Superior temporal gyrus (tissue), 1 donor: ENCODE data around the gene ZRANB1.
"Not testable (repeated sequence)": the region's sequence is repeated elsewhere in the genome, so short reads cannot be mapped to it uniquely, and the experiment has no call there.

Experiments used
- DNase-seq: peaks from one replicate; pipeline ENCODE4 v3.0.0-alpha.2; 2016; ENCODE audit errors: extremely low spot score

ZRANB1 gene

DNA sequence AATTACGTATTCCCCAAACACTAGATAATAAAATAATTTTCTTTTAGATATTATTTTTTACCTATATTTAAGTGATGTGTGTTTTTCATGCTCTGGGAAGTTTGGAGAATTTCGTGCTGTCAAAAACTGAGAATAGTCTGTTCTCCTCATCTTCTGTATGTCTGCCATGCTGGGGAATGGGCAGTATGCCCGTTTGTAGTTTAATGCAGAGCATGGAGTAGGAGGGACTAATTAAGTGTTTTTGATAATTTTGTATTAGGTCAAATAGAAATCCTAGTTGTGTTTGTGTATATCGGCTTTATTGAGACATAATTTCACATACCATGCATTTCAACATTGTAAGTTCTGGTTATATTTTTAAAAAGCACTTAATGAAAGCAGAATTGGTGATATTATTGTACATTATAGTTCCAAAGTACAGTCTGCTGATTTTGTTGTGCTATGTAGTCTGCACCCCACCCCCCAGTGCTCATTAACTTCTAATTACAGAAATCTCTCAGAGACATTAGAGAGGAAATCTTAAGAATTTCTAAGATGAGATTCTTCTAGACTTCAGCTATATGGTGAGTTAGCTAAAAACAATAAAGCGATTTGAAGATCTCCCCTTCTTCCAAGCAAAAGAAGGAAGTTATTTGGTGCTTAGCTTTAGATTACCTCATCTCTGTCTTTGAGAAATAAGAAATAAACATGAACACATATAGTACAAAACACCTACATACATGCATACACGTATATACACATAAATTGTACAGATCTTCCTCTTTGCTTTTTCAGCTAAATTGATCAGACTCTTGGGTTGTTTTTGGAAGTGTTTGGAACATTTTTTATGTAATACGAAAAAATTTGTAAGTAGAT lies 22.2 kb downstream of the ZRANB1 start:
- no peak for DNase-seq

DNA sequence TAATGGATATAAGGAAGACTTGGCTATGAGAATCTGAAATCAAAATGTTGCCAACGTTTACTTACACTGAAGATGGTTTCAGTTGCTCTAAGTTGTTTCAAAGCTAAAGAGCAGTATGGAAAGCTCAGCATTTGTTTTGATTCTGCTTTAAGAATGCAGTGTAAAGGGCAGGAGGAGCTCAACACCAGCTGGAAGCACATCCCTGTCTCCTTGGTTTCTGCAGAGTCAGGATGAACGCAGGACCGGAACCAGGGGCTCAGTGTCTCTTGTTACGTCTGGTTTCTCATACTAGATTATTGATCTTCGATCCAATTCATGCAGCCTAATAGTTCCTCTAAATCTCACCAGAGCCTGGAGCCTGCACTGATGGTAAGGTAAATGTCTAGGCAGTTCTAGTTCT lies 24.1 kb downstream of the ZRANB1 start:
- no peak for DNase-seq

DNA sequence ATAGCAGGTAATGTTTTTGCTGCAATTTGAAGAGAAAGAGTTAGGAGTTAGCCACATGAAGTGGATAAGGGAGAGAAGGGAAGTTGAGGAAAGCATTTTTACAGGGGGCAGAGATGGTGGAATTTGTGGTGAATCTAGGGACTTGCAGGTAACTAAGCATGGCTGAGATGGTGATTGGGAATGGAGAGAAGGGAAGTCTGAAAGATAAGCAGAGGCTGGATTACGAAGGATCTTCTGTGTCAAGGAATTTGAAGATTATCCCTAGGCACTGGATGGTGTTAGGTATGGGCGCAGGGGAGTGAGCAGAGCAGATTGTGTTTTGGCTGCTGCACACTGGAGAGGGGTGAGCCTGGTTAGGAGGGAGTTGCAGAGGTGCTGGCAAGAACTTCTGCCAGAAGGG lies 25.3 kb downstream of the ZRANB1 start:
- DNase-seq: no peak

DNA sequence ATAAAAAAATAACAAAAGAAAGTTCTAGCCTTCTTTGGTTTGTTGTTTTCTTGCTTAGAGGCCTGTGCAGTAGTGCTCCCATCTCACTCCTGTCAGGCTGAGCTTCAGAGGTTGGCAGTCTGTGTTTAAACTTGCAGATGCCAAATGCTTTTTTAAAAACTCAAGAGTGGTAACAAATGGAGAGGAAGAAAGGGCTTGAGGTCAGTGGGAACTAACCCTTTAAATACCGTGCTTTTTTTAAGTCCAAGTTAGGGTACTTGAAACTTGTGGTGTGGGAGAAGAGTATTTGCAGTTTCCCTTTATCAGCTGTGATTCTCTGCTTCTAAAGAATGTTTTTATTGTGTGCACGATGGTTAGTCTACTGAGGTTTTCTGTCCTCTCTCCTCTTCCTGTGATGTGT lies 29.4 kb downstream of the ZRANB1 start:
- DNase-seq: peak; percentile 38

DNA sequence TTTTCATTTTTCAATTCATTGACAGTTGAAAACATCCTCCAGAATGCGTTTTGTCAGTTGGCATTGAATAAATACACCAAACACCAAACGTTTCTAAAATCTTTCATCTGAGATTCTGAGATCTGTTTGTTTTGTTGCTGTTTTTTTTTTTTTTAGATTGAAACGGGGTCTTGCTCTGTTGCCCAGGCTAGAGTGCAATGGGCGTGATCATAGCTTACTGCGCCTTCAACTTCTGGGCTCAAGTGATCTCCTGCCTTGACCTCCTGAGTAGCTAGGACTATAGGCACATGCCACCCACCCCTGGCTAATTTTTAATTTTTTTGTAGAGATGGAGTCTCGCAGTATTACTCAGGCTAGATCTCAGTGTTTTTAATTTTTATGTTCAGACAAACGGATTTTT lies 30.7 kb downstream of the ZRANB1 start:
- DNase-seq: no peak

DNA sequence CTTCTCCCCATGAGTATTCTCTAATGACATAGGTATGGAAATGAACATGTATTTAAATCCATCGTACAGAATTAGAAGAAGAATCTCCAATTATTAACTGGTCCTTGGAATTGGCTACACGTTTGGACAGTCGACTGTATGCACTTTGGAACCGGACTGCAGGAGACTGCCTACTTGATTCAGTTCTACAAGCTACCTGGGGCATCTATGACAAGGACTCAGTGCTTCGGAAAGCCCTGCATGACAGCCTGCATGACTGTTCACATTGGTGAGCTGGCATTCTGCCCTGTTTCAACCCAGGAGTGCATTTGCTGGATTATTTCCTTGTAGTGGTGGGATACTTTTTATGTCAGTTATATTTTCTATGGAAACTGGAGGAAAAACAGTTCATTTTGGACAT lies 32.2 kb downstream of the ZRANB1 start:
- DNase-seq: no peak

DNA sequence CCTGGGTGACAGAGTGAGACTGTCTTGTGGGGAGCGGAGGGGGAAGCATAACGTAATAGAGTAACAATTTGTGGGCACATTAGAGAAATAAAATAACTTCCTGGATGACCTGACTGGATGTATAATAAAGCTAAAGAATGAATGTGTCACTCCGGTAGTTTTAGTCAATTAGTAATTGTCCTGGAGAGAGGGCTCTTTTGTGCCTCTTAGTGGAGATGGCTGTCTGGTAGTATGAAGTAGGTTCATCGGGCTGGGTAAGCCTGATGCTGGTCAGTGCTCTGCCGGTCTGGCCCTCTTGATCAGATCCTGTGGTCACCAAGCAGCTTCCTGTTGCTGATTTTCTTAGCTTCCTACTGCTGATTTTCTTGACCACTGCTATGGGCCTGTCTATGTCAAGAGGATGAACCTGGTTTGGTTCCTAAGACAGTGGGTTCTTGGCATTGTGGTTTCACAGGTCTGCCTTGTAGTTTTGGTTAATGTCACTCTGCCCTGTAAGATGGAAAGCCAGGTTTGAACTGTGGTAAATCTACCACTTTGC lies 34.1 kb downstream of the ZRANB1 start:
- no peak for DNase-seq

DNA sequence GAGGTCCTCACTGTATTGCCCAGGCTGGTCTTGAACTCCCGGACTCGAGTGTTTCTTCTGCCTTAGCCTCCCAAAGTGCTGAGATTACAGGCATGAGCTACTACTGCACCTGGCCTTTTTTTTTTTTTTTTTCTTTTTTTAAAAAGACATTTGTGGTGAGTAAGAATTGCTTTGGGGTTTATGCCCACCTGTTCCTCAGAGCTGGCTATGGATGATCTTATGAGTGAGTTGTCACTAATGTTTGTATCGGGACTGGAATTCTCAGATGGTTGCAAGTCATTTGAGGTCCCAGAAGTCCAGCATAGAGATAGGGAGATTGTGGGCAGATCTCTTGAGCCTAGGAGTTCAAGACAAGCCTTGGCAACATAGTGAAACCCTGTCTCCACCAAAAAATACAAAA lies 35.2 kb downstream of the ZRANB1 start:
- no peak for DNase-seq

DNA sequence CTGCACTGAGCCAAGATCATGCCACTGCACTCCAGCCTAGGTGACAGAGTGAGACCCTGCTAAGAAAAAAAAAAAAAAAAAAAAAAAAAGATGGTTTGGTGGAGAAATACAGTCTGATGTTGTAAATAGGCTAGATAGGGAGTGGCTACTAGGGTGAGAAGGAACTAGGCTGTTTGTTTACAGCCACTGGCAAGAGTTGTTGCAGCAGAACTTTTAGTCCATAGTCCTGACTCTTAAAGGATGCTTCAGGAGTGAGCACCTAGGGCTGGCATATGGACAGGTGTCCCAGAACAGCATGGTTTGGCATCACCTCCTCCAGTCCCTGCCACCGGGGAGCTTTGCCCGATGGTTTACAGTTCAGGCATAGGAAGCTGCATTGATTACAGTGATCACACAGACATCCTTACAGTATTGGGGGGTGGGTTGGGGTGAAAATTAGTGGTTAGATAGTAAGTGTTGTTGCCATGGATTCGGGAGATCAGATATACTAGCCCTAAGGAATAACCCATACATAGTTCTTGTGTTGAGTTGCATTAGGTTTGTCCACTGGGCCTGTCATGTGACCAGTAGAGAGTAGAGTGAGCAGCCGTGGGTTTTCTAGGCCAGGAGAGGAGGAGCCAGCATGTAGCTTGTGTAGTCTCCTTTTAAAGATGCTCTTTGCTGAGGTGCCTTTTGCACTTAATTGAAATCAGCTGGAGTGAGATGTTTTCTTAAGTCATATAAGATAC lies 35.9 kb downstream of the ZRANB1 start:
- peak; percentile 38 for DNase-seq

DNA sequence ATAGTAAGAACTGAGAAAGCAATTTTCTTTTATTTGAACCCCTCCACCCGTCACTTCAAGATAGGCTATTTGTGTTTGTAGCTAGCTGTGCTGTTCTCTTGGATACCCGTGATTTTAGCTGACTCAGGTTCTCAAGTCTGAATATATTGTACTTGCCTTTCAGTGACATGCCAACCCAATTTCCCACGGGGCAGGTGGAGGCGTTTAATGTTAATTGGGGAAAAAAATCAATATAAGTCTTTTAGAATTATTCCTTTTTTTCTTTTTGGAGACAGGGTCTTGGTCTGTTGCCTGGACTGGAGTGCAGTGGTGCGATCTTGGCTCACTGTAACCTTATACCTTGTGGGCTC lies 36.4 kb downstream of the ZRANB1 start:
- DNase-seq: no peak

DNA sequence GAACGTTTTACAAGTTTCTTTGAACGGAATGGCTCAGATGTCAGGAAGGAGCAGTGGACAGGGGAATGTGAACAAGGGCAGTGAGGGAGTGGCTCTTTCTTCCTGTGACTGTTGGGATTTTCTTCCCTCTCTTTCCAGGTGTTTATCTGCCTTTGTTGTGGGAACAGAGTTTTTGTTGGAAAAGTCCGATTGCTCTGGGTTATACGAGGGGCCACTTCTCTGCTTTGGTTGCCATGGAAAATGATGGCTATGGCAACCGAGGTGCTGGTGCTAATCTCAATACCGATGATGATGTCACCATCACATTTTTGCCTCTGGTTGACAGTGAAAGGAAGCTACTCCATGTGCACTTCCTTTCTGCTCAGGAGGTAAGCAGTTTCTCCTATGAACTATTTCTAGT lies 41.4 kb downstream of the ZRANB1 start:
- DNase-seq: no peak

DNA sequence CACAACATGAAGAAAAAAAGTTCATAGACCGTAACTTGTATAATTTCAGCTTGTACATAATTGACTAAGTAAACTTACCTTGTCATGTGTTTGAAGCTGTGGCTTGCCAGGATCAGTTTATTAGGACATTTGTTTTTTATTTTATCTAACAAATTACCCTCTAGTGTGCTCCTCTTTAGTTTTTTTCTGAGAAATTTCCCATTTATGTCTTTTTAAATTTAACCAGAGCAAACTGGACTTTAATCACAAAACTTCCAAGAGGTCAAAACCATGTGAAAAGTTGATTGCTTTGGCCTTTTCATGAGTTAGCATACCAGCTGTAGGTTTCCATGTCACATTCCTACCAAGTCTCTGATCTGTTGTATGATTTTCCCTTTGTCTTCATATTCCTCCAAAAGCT lies 42.5 kb downstream of the ZRANB1 start:
- DNase-seq: no peak

DNA sequence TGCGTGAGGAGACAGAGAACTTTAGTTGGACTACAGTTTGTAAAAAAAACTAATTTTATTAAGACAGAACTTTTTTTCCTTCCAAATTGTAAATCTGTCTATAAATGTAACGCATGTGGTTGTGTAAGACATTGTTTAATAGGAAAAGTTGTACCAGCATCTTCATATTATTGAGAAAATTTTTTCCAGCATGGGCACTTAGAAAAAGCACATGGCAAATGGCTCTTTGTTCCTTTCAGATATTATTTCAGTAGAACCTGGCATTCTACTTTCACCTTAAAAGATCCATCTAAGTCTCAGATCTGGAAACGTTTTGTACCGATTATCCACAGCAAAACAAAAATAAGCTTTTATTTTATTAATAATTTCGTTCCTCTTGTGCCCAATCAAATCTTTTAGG lies 43.2 kb downstream of the ZRANB1 start:
- no peak for DNase-seq

DNA sequence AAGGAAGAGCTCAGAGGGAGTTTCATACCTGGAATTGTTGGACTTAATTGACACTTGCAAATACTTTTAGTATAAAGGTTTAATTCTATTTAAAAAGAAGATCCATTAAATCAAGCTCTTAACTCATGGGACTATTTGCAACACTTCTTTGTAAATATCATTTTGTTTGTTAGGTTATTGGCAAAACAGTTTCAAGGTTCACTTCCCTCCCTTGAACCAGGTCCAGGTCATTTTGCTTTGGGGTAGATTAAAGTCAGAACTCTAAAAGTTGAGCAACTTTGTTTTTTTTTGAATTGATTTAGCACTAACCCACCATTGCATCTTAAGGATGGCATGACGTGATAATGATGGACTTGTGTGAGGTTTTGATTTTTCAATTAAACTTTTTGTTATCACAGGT lies 45.9 kb downstream of the ZRANB1 start:
- DNase-seq: no peak

DNA sequence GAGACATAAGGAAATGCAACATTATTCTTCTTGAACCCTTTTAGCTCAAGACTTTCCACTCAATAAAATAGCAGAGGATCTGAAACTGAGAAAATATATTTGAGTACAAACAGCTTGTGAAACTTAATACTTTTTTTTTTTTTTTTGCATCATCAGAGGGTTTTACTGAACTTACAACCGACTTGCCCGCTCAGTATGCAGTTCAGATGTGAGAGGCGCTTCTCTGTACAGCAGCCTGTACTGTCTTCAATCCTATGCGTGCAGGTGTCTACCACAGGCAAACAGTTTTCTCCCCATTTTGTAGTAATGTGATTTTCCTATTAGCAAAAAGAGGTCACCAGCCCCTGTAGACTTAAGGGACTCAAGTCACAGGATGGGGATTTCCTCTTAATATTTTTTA lies 46.8 kb downstream of the ZRANB1 start:
- not testable (repeated sequence) for DNase-seq

DNA sequence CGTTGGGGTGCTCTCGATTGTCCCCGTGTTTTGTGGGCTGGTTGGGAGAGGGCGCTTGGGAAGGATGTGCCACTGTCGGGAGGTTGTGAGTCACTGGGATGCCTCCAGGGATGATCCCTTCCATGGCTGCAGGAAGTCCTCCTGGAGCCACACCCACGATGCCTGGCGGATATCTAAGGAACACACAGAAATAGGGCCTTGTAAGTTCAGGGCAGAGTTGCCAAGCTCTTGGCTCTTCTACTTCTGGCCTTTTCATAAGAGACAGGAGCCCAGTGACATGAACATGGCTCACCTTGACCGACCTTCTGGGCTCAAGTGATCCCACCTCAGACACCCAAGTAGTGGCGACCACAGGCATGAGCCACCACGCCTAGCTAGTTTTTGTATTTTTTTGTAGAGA lies 47.6 kb downstream of the ZRANB1 start:
- no peak for DNase-seq

DNA sequence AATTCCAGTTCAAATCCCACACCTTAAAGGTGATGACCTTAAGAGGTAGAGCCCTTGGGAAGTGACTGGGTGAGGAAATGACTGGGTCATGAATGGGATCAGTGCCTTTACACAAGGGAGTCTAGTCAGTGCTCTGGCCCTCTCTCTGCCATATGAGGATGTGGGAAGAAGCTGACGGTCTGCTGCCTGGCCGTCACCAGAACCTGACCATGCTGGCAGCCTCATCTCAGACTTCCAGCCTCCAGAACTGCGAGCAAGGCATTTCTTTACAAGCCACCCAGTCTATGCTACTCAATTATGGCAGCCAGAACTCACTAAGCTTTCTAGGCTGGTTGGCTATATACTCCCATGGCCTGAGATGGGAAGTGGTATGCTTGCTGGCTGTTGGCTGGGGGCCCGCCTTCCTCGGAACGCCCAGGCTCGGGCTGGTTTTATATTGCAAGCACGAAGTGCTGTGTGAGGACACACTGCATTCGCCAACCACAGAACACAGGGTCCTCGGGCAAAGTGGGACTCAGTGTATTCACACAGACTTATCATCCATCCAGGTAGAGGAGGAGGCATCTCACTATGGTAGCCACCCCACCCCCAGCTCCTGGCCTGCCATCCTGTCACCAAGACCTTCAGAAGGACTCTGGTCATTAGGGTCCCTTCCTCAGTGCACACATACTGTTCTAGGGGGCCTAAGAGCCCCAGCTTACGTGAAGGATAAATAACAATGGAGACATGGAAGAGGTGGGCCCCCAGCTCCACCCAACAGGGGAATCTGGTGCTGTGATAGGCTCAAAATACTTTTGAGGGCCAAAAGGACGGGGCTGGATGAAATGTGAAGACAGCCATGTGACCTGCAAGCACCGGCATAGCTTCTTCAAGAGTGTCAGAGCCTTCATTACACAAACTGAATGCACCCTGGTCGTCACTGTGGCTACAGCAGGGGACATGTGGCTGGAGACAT lies 49.0 kb downstream of the ZRANB1 start:
- DNase-seq: no peak

DNA sequence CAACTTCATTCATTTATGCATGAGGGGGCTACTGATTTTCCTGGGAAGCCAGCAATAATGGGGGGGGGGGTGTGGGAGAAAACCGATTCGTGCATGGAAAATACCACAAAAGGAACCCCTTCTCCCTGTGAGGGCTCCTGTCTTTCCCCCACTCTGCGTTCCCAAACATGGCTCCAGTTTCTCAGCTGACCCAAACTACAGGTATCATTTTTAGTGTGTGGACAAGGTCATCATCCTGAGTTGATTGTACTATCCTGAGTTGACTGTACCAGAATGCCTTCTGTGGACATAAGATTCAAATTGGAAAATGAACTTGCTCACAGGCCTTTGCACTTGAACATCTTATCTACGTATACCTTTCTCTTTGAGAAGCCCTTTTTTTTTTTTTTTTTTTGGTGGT lies 49.9 kb downstream of the ZRANB1 start:
- DNase-seq: no peak

DNA sequence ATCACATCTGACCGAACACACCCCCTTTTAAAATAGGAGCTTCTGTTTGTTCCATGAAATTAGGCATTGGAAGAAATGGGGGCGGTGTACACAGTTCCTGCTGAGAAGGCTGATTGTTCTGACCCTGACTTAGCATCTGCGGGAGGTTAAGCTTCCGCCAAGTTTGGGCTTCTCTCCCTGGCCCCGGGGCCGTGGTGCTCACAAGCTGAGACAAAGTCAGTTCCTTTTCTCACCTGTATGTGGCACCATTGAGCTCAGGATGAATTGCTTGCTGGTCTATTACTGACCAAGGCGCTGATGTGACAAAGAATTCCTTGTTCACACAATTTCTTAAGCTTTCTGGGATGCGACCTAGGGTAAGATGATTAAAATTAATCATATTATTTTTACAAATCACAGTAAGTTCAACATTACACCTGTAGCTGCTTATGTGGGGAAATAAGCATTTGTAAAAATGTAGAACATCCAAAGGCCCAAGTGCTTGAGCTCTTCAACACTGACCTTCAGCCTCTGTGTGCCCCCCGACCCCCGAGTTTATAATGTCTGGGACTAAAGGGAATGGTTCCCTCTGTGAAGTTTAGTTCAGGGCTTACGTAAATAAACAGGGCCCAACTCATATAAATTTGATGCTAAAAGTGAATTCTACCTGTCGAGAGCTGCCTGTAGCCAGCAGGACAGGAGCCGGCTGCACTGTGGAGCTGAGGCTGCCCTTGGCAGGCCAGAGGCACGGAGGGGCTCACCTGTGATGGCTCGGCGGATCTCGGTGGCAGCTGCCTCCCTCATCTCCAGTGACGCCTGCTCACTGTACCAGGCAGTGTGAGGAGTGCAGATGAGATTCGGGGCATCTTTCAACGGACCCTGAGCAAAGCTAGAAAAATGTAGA lies 50.8 kb downstream of the ZRANB1 start:
- DNase-seq: peak; percentile 87

DNA sequence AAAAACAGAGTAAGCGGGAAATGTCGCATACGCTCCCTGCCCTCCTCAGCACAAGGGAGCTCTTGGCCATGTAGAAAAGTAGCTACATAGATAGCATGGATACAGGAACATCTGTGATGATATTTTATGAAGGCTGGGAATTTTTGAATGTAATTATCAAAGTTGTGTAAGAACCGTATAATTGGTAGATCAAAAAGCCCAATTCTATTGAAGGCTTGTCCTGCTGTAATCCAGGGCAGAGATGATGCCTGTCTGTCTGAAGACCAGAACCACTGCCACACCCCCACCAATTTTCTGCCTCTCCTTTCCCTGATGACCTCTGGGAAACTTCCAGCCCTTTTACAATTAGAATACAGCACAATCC lies 51.4 kb downstream of the ZRANB1 start:
- no peak for DNase-seq
